ENCODE data around the gene MYO1D.

GRCh38 chr17:32533296-32533695 is 343.6 kb downstream of the MYO1D start:
- no peak for TF ChIP-seq CTCF (IDR thresholded peaks at IDR 0.05; ENCODE audit: low read length)
- no peak for TF ChIP-seq EZH2phosphoT487 (IDR thresholded peaks at IDR 0.05; ENCODE audit: low read length)
- no peak for TF ChIP-seq EZH2 (optimal IDR thresholded peaks at IDR 0.05; ENCODE audit: low read depth, low read length)

Measured in MM.1S (cell line).